Measurements from ENCODE around the gene PARP14.

PARP14 gene

DNA sequence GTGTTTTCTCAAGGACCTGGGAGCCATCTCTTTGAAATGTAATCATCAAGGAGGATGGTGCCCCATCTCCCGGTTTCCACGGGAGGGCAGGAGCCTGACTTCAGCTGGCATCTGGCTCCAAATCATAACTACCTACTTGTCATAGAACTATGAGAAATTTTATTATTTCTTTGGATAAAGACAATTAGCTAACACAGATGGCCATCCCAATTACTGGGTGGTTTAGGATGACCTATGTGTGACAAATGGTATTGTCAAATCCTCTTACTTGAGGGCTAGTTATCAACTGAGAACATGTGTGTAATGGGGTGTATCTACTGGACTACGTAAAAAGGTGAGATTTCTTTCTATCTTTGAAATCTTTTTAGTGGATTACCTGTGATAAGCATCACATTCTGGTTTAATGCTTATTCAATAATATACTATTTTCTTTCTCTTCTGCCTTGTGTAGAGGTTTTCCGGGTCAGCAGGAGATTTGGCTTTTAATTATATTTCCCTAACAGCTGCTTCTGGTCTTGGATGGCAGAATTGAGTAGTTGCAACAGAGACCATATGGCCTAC, 15.3 kb upstream of the PARP14 start:
- no peak overlapping the region for H3K4me3 ChIP-seq (ENCODE audit: low read depth, low read length)
- TF ChIP-seq POLR2A (IDR thresholded peaks at IDR 0.05; ENCODE audit: extremely low read depth, insufficient read length) (no peak), MAX (IDR thresholded peaks at IDR 0.05; ENCODE audit: low read depth, low read length) (no peak), MYC (IDR thresholded peaks at IDR 0.05; ENCODE audit: low read depth, low read length) (no peak)
- TF ChIP-seq, protein P1, sequence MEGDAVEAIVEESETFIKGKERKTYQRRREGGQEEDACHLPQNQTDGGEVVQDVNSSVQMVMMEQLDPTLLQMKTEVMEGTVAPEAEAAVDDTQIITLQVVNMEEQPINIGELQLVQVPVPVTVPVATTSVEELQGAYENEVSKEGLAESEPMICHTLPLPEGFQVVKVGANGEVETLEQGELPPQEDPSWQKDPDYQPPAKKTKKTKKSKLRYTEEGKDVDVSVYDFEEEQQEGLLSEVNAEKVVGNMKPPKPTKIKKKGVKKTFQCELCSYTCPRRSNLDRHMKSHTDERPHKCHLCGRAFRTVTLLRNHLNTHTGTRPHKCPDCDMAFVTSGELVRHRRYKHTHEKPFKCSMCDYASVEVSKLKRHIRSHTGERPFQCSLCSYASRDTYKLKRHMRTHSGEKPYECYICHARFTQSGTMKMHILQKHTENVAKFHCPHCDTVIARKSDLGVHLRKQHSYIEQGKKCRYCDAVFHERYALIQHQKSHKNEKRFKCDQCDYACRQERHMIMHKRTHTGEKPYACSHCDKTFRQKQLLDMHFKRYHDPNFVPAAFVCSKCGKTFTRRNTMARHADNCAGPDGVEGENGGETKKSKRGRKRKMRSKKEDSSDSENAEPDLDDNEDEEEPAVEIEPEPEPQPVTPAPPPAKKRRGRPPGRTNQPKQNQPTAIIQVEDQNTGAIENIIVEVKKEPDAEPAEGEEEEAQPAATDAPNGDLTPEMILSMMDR (IDR thresholded peaks at IDR 0.05; ENCODE audit: low read depth, low read length), result no peak
- no peak for DNase-seq (ENCODE audit: low read depth)

DNA sequence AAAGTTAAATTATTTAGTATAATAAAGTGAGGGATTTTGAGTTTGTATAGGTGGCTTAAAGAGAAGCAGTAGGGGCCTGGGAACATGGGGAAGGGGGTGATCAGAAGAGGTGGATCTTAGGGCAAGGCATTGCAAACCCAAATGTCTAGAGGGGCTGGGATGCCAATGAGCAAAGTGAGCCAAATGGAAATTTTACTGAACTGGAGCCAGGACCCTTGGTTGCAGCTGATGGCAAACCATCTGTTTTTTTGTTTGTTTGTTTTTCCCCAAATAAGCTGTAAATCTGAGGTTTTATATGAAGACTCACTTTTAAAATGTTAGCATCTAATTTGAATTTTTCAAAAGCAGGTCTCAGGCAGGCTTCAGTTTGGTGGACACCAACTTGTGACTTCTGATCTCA, 14.8 kb upstream of the PARP14 start:
- TF ChIP-seq POLR2A (IDR thresholded peaks at IDR 0.05; ENCODE audit: extremely low read depth, insufficient read length) (no peak), MYC (IDR thresholded peaks at IDR 0.05; ENCODE audit: low read depth, low read length) (no peak), MAX (IDR thresholded peaks at IDR 0.05; ENCODE audit: low read depth, low read length) (no peak)
- TF ChIP-seq, protein P1 (IDR thresholded peaks at IDR 0.05; ENCODE audit: low read depth, low read length), result no peak
- no peak for DNase-seq (ENCODE audit: low read depth)

DNA sequence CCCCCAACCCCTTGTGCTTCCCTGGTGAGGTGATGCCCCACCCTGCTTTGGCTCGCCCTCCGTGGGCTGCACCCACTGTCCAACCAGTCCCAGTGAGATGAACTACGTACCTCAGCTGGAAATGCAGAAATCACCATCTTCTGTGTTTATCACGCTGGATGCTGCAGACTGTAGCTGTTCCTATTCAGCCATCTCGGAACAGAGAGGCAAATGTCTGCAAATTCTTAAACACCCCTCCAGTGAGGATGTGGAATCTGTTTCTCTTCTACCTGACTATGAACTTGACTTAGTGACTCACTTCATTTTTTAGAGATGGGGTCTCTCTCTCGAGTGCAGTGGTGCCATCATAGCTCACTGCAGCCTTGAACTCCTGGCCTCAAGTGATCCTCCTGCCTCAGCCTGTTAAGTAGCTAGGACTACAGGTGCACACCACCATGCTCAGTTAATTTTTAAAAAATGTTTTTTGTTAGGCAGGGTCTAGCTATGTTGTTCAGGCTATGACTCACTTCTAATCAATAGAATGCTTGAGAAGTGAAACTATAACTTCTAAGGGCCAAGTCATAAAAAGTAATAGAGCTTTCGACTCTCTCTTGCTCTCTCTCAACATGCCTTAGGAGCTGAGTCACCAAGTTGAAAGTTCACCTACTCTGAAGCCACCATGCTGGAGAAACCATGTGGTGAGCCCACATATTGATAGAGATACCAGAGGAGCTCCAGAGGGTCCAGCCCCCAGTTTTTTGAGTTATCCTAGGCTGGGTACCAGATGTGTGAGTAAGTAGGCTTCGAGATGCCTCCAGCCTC, 11.5 kb upstream of the PARP14 start:
- no peak overlapping the region for H3K4me3 ChIP-seq (ENCODE audit: low read depth, low read length)
- TF ChIP-seq MYC (IDR thresholded peaks at IDR 0.05; ENCODE audit: low read depth, low read length) (no peak), MAX (IDR thresholded peaks at IDR 0.05; ENCODE audit: low read depth, low read length) (no peak), POLR2A (IDR thresholded peaks at IDR 0.05; ENCODE audit: extremely low read depth, insufficient read length) (no peak)
- TF ChIP-seq, protein P1 (IDR thresholded peaks at IDR 0.05; ENCODE audit: low read depth, low read length), result no peak
- DNase-seq (ENCODE audit: low read depth), result peak; percentile 9

More for the DNA sequence above, 14.8 kb upstream of the PARP14 start:
- H3K4me3 ChIP-seq (ENCODE audit: low read depth, low read length), result no peak overlapping the region

GRCh38 chr3:122671553-122671952, 9.1 kb upstream of the PARP14 start:
- H3K4me3 ChIP-seq (ENCODE audit: low read depth, low read length), result no peak overlapping the region
- no peak for TF ChIP-seq POLR2A (IDR thresholded peaks at IDR 0.05; ENCODE audit: extremely low read depth, insufficient read length)
- no peak for TF ChIP-seq MYC (IDR thresholded peaks at IDR 0.05; ENCODE audit: low read depth, low read length)
- TF ChIP-seq, protein P1 (IDR thresholded peaks at IDR 0.05; ENCODE audit: low read depth, low read length), result no peak
- TF ChIP-seq MAX (IDR thresholded peaks at IDR 0.05; ENCODE audit: low read depth, low read length), result no peak
- DNase-seq (ENCODE audit: low read depth), result no peak

DNA sequence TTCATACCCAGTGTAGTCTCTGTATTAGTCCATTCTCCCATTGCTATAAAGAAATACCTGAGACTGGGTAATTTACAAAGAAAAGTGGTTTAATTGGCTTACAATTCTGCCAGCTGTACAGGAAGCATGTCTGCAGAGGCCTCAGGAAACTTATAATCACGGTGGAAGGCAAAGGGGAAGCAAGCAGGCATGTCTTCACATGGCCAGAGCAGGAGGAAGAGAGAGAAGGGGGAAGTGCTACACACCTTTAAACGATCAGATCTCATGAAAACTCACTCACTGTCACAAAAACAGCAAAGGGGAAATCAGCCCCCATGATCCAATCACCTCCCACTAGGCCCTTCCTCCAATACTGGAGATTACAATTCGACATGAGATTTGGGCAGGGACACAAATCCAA, 6.3 kb upstream of the PARP14 start:
- DNase-seq (ENCODE audit: low read depth), result peak; percentile 26
- H3K4me3 ChIP-seq (ENCODE audit: low read depth, low read length), result no peak overlapping the region
- TF ChIP-seq MYC (IDR thresholded peaks at IDR 0.05; ENCODE audit: low read depth, low read length) (no peak), POLR2A (IDR thresholded peaks at IDR 0.05; ENCODE audit: extremely low read depth, insufficient read length) (no peak), MAX (IDR thresholded peaks at IDR 0.05; ENCODE audit: low read depth, low read length) (no peak)
- TF ChIP-seq, protein P1 (IDR thresholded peaks at IDR 0.05; ENCODE audit: low read depth, low read length), result no peak

Data from NB4 (cell line).